BJ (cell line): ENCODE measurements around the gene TYRP1. TPM values are rescaled to one million over a fixed set of nuclear protein-coding genes. Genes with fewer than 3 reads are reported as not detected.

Source experiments
- CTCF ChIA-PET: fragments of 350-600 bp; formaldehyde crosslinking; extraction: SDS; loops from one replicate; lab custom pipeline; 2021; ENCODE audit warnings: antibody characterized with exemption, inconsistent platforms; lab: Yijun Ruan, JAX
- POLR2A ChIA-PET: fragments of 300-600 bp; sonication (Branson Sonifier 250); formaldehyde crosslinking; extraction: SDS; loops from one replicate; lab custom pipeline; 2021; ENCODE audit warnings: antibody characterized with exemption; lab: Charles Lee
- DNase-seq: peaks from one replicate; pipeline ENCODE4 v3.0.0-alpha.2; 2011; ENCODE audit warnings: low read depth
- H3K27me3 ChIP-seq: 2 replicates; pipeline ENCODE4 v1.6.0; 2011; ENCODE audit warnings: low read length; ENCODE audit not compliant: control insufficient read depth, insufficient read depth
- H3K36me3 ChIP-seq: 2 replicates; pipeline ENCODE4 v1.5.1; 2011; ENCODE audit warnings: low read length; ENCODE audit not compliant: control insufficient read depth, insufficient read depth
- H3K4me3 ChIP-seq: 2 replicates; pipeline ENCODE4 v1.5.1; 2011; ENCODE audit warnings: low read depth, mild to moderate bottlenecking, control low read depth, low read length
- polyA plus RNA-seq: library from polyadenylated mRNA; depleted of rRNA; stranded (reverse); fragments of >200 nt; gene quantifications from 2 replicates; pipeline ENCODE4 v1.2.3, GENCODE V29; 2011
- TF ChIP-seq, protein P1 (sequence below): IDR thresholded peaks from 2 replicates; pipeline ENCODE4 v1.5.1; 2011; ENCODE audit warnings: low read depth, mild to moderate bottlenecking, control low read depth, inconsistent platforms, low read length, moderate library complexity; ENCODE audit not compliant: insufficient read depth

TYRP1 gene
- polyA plus RNA-seq, 1 experiment: 0.13 TPM

DNA sequence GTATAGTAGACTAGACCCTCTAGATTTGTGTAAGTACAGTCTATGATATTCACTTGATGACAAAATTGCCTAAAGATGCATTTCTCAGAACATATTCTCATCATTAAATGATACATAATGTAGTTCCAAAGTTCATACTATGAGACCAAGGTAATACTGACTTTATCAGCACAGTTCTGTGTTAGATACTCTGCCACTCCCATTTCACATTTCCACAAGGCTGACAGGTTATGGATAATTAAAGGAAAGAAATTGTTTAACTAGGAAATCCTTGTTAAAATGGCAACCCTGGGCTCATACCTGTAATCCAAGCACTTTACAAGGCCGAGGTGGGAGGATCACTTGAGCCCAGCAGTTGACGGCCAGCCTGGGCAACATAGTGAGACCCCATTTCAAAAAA, 33.6 kb downstream of the TYRP1 start:
- H3K27me3 ChIP-seq: no peaks in the 10 kb centered on the region
- no peaks in the 10 kb centered on the region for H3K36me3 ChIP-seq
- no peak overlapping the region for H3K4me3 ChIP-seq
- ChIA-PET POLR2A (no interaction called here), CTCF (interaction anchor here (0.7 to 1.8 kb wide), 4 partner anchors 91 to 364 kb away, joined by 3 to 9 read pairs (median 6); no protein-coding TSS in a partner anchor)
- TF ChIP-seq, protein P1, sequence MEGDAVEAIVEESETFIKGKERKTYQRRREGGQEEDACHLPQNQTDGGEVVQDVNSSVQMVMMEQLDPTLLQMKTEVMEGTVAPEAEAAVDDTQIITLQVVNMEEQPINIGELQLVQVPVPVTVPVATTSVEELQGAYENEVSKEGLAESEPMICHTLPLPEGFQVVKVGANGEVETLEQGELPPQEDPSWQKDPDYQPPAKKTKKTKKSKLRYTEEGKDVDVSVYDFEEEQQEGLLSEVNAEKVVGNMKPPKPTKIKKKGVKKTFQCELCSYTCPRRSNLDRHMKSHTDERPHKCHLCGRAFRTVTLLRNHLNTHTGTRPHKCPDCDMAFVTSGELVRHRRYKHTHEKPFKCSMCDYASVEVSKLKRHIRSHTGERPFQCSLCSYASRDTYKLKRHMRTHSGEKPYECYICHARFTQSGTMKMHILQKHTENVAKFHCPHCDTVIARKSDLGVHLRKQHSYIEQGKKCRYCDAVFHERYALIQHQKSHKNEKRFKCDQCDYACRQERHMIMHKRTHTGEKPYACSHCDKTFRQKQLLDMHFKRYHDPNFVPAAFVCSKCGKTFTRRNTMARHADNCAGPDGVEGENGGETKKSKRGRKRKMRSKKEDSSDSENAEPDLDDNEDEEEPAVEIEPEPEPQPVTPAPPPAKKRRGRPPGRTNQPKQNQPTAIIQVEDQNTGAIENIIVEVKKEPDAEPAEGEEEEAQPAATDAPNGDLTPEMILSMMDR: no peak
- no peak for DNase-seq

DNA sequence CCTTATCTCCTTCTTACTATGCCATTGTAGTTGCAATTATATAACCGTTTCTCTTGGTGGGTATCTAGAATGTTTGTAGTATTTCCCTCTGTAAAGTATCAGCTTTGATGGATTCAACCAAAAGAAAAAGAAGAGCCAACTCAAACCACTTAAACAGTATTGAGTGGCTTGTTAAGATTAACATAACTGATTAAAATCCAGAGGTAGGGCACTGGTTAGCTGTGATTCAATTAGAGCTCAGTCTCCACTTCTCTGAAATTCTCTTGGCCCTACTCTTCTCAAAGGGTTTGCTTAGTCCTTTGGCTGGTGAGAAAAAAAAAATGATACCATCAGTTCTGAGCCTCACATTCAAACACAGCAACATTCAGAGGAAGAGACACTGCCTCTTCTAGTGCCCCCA, 37.0 kb downstream of the TYRP1 start:
- Histone ChIP-seq H3K4me3 (no peak overlapping the region), H3K27me3 (no peaks in the 10 kb centered on the region), H3K36me3 (no peaks in the 10 kb centered on the region)
- TF ChIP-seq, protein P1: no peak
- POLR2A ChIA-PET: no interaction called here
- no peak for DNase-seq
- CTCF ChIA-PET: interaction anchor here (0.6 to 1.7 kb wide), 4 partner anchors 8 to 155 kb away, joined by 3 to 4 read pairs (median 3); no protein-coding TSS in a partner anchor

DNA sequence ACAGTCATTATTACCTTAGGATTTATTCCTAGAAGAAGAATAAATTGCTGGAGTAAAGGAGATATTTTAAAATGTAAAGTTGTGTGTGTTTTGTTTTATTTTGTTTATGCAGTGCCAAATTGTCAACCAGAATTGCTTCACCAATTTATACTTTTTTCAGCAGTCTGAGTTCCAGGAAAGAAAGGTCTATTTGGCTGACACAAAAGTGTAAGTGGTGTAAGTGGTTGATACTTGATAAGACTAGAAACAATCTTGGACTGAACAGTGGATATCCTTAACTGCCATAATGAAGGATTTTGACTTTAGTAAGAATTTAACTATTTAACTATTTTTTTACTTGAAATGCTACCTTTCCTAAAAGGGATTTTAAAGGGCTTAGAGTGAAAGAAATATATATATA, 37.7 kb downstream of the TYRP1 start:
- TF ChIP-seq, protein P1: no peak
- no peaks in the 10 kb centered on the region for H3K36me3 ChIP-seq
- H3K27me3 ChIP-seq: no peaks in the 10 kb centered on the region
- DNase-seq: no peak
- ChIA-PET POLR2A (no interaction called here), CTCF (interaction anchor here (0.6 to 1.7 kb wide), 3 partner anchors 9 to 154 kb away, joined by 3 to 4 read pairs (median 3); no protein-coding TSS in a partner anchor)
- no peak overlapping the region for H3K4me3 ChIP-seq

DNA sequence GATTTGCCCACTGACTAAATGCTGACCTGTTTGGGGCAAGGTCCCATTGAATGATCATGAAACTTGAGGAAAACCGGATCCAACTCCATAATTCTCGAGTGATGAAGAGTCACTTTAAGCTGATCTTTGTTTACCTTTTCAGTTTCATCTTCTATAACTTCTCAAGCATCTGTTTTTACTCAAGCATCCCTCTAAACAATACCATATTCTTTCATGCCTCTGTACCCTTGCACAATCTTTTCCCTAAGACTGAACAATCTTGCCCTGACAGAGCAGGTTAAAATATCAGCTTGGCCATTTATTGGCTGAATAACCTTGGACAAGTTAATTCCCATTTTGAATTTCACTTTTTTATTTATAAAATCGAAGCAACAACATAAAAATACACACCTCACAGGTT, 39.8 kb downstream of the TYRP1 start:
- no peaks in the 10 kb centered on the region for H3K27me3 ChIP-seq
- no peak for DNase-seq
- ChIA-PET CTCF (interaction anchor here (1.3 to 1.6 kb wide), 4 partner anchors 9 to 152 kb away, joined by 3 to 5 read pairs (median 4); no protein-coding TSS in a partner anchor), POLR2A (interaction anchor here (0.6 kb wide), 1 partner anchor 142 kb away, joined by 3 read pairs; no protein-coding TSS in a partner anchor)
- no peaks in the 10 kb centered on the region for H3K36me3 ChIP-seq
- TF ChIP-seq, protein P1: no peak
- H3K4me3 ChIP-seq: no peak overlapping the region

DNA sequence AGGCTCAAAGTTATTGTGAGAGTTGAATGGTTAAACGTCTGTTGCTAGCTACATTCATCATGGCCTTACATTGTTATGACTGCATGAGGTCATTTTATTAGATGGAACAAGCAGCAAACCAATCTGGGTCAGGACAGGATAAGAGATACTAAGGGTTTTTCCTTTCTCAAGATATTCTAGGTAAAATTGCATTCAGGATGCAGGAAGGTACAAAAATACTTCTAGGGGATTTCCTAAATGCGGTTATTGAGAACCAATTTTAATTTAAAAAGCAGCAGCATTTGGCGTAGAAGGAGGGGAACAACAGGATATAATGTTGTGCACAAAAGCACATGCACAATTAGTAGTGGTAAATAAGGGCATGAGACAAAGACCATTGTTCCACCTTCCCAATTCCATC, 42.5 kb downstream of the TYRP1 start:
- ChIA-PET POLR2A (no interaction called here), CTCF (interaction anchor here (1.7 to 2.1 kb wide), 2 partner anchors 12 to 149 kb away, joined by 7 to 8 read pairs; no protein-coding TSS in a partner anchor)
- Histone ChIP-seq H3K4me3 (no peak overlapping the region), H3K36me3 (no peaks in the 10 kb centered on the region), H3K27me3 (no peaks in the 10 kb centered on the region)
- DNase-seq: no peak
- TF ChIP-seq, protein P1: no peak
